ENCODE measurements around the gene RINL. TPM values are rescaled to one million over a fixed set of nuclear protein-coding genes. Genes with fewer than 3 reads are reported as not detected.

The RINL gene
- total and polyA plus RNA-seq, 2 of the 4 experiments (the other 2 are of a cell fraction) = 0.72 to 1.9 TPM

- H3K27me3 ChIP-seq (ENCODE audit: control insufficient read depth, insufficient read depth, low read length) = no peaks in the 10 kb centered on the region
- ATAC-seq (ENCODE audit: low read depth) = no peak
- no peak overlapping the region for H3K9ac ChIP-seq (ENCODE audit: low read depth, low read length)
- H3K4me1 ChIP-seq (ENCODE audit: control insufficient read depth, insufficient read depth, low read length) = peaks cover 10% of the 10 kb centered on the region; the same call in 1 of the 2 replicates
- POLR2A ChIA-PET (ENCODE audit: unreplicated experiment) = no interaction called here
- peak overlapping the region; percentile 14 for H2BK5ac ChIP-seq (ENCODE audit: low read depth, low read length, poor library complexity, severe bottlenecking)
- DNase-seq = no peak
- H2AK9ac ChIP-seq (replicated peaks; ENCODE audit: low read depth, low read length, poor library complexity) = no peak overlapping the region
- no peak overlapping the region for H3K4me3 ChIP-seq (ENCODE audit: insufficient read depth, low read depth, low read length)
- intact Hi-C loops (cut with micrococcal nuclease) (no loop called here), dilution Hi-C loops (cut with HindIII; ENCODE audit: low sequenced_read_pairs, unreplicated experiment) (no loop called here), in situ Hi-C loops (cut with MboI; ENCODE audit: low sequenced_read_pairs) (no loop called here)
- no peak overlapping the region for H2BK20ac ChIP-seq (ENCODE audit: low read depth, low read length)
- peak overlapping the region in 1 of 2 experiments; percentile 23; a peak in 1 of 4 replicates for H4K8ac ChIP-seq (ENCODE audit: low read depth in 2 of 2, low read length in 2 of 2)
- TF ChIP-seq POLR2A (IDR thresholded peaks at IDR 0.05; ENCODE audit: low read depth, low read length) (no peak), CHD1 (IDR thresholded peaks at IDR 0.05; ENCODE audit: low read depth, low read length) (no peak), RAD21 (IDR thresholded peaks at IDR 0.05; ENCODE audit: low read length) (no peak), MXI1 (IDR thresholded peaks at IDR 0.05; ENCODE audit: borderline replicate concordance, low read depth, low read length) (no peak), FOS (IDR thresholded peaks at IDR 0.05; ENCODE audit: low read depth, low read length) (no peak), RCOR1 (IDR thresholded peaks at IDR 0.05; ENCODE audit: insufficient replicate concordance, low read length) (no peak), ELK1 (IDR thresholded peaks at IDR 0.05; ENCODE audit: borderline replicate concordance, low read depth, low read length) (no peak), NFE2L2 (IDR thresholded peaks at IDR 0.05; ENCODE audit: low read depth, low read length) (no peak)
- TF ChIP-seq, protein P1, sequence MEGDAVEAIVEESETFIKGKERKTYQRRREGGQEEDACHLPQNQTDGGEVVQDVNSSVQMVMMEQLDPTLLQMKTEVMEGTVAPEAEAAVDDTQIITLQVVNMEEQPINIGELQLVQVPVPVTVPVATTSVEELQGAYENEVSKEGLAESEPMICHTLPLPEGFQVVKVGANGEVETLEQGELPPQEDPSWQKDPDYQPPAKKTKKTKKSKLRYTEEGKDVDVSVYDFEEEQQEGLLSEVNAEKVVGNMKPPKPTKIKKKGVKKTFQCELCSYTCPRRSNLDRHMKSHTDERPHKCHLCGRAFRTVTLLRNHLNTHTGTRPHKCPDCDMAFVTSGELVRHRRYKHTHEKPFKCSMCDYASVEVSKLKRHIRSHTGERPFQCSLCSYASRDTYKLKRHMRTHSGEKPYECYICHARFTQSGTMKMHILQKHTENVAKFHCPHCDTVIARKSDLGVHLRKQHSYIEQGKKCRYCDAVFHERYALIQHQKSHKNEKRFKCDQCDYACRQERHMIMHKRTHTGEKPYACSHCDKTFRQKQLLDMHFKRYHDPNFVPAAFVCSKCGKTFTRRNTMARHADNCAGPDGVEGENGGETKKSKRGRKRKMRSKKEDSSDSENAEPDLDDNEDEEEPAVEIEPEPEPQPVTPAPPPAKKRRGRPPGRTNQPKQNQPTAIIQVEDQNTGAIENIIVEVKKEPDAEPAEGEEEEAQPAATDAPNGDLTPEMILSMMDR (conservative IDR thresholded peaks at IDR 0.05; ENCODE audit: low read depth, low read length) = no peak
- no peak overlapping the region for H2BK15ac ChIP-seq (ENCODE audit: low read depth, low read length)
- BruUV-seq (replicated peaks) = no TSS peak
- H4K20me1 ChIP-seq (ENCODE audit: insufficient read depth, low read length) = peaks cover 71% of the 10 kb centered on the region
- CTCF ChIA-PET = no interaction called here
- H3K27ac ChIP-seq (ENCODE audit: insufficient read depth, low read length) = no peak overlapping the region
- peaks cover 81% of the 10 kb centered on the region for H3K36me3 ChIP-seq (ENCODE audit: control insufficient read depth, insufficient read depth, low read length)
- WGBS, 2 experiments (ENCODE audit: extremely low coverage in 2 of 2, insufficient read length in 1 of 2) = 100% methylated on average over 1 of the region's 12 CpGs; no CpG with 5 or more reads in 1 of the 2 experiments
- no peak overlapping the region for H3K4me2 ChIP-seq (ENCODE audit: low read depth, low read length)
- H3K18ac ChIP-seq (ENCODE audit: low read depth, low read length) = no peak overlapping the region
- H4K5ac ChIP-seq (ENCODE audit: low read depth, low read length) = no peak overlapping the region
- H2BK120ac ChIP-seq (ENCODE audit: low read depth, low read length) = no peak overlapping the region
- peaks cover 49 to 79% of the 10 kb centered on the region in 2 experiments for H3K79me1 ChIP-seq (ENCODE audit: low read depth in 1 of 2, low read length in 2 of 2)
- no peak overlapping the region for H3K56ac ChIP-seq (ENCODE audit: extremely low read depth, insufficient read depth, low read length)
- no peak overlapping the region for H2AK5ac ChIP-seq (ENCODE audit: low read depth, low read length)
- H3K14ac ChIP-seq (replicated peaks; ENCODE audit: low read depth, low read length) = no peak overlapping the region
- H2AFZ ChIP-seq (replicated peaks; ENCODE audit: low read length, poor library complexity) = no peak overlapping the region
- H3K9me3 ChIP-seq (ENCODE audit: control insufficient read depth, insufficient read depth, low read length) = no peaks in the 10 kb centered on the region
- no peak overlapping the region for H3K4ac ChIP-seq (ENCODE audit: low read depth, low read length)
- no peak overlapping the region for H4K91ac ChIP-seq (ENCODE audit: insufficient read depth, low read depth, low read length)
- H3K23ac ChIP-seq (ENCODE audit: low read depth, low read length) = no peak overlapping the region
- H3K9me1 ChIP-seq (ENCODE audit: insufficient read depth, low read length) = peaks cover 7% of the 10 kb centered on the region; the same call in 1 of the 2 replicates
Observed at GRCh38 chr19:38838986-38839761, 38.9 kb downstream of the RINL start.
